ENCODE results near the gene TMEM19.
A peak's percentile ranks its signal among the peaks of the same experiment; 100 is the strongest.

TMEM19 gene

DNA sequence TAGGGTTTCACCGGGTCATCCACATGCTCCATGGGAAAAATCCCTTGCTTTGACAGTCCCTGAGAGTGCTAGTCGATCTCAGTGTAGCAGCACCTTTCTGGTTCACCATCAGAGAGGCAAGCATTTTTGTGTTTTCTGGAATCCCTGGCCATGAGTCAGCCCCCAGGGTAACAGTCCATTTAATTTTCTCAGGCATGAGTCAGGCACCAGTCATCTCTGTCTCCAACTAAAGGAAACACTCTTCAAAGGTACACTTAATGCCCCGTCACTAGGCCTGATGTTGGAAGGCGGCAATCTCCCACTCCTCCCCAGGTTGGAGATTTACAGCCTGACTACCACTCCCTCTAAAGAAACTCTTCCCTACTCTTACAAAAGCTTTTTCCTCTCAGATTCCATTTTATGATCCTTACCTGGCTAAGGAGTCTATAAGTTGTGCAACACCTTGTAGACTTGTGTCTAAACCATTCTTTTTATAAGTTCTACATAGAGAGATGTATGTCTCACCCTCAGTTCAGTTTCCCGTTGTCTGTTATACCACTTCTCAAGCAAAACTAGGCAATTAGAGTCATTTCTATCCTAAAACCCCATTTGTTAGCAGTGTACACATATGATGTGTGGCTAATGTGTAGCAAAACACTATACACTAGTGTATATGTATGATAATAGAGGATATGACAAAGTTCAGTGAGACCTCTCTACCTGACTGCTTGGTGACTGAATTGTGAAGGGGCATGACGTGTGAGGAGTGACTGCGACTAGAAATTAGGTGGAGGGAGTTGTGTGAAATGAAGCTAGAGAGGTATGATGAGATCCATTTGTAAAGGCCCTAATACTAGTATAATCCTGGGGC, 24.6 kb downstream of the TMEM19 start:
- TF ChIP-seq, protein P1, sequence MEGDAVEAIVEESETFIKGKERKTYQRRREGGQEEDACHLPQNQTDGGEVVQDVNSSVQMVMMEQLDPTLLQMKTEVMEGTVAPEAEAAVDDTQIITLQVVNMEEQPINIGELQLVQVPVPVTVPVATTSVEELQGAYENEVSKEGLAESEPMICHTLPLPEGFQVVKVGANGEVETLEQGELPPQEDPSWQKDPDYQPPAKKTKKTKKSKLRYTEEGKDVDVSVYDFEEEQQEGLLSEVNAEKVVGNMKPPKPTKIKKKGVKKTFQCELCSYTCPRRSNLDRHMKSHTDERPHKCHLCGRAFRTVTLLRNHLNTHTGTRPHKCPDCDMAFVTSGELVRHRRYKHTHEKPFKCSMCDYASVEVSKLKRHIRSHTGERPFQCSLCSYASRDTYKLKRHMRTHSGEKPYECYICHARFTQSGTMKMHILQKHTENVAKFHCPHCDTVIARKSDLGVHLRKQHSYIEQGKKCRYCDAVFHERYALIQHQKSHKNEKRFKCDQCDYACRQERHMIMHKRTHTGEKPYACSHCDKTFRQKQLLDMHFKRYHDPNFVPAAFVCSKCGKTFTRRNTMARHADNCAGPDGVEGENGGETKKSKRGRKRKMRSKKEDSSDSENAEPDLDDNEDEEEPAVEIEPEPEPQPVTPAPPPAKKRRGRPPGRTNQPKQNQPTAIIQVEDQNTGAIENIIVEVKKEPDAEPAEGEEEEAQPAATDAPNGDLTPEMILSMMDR (IDR thresholded peaks at IDR 0.05; ENCODE audit: insufficient read depth, low read length, missing control alignments), result no peak
- DNase-seq (ENCODE audit: low read depth, low spot score), result peak; percentile 37
- ChIA-PET POLR2A (no interaction called here), CTCF (interaction anchor here (1.0 kb wide), 1 partner anchor 37 kb away, joined by 3 read pairs; no protein-coding TSS in a partner anchor)
- H3K4me3 ChIP-seq (ENCODE audit: low read depth, low read length), result no peak overlapping the region

DNA sequence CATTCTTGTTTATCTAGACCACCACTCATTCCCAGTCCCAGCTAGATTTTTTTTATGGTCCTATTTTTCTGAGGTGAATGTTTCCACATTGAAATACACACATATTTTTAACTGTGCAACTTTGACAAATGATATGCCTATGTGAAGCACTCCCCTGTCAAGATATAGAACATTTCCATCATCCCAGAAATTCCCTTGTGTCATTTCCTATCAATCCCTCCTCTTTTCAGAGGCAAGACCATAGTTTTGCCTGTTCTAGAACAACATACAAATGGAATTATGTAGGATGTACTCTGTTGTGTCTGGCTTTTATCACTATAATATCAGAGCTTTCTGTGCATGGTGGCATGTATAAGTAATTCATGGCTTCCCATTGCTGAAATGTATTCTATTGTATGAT, 32.7 kb downstream of the TMEM19 start:
- no peak overlapping the region for H3K4me3 ChIP-seq (ENCODE audit: low read depth, low read length)
- POLR2A ChIA-PET, result no interaction called here
- TF ChIP-seq, protein P1 (IDR thresholded peaks at IDR 0.05; ENCODE audit: insufficient read depth, low read length, missing control alignments), result no peak
- DNase-seq (ENCODE audit: low read depth, low spot score), result no peak
- CTCF ChIA-PET, result interaction anchor here (1.0 to 1.6 kb wide), 2 partner anchors 28 to 36 kb away, joined by 3 read pairs; partner anchors contain the start of gene RAB21

DNA sequence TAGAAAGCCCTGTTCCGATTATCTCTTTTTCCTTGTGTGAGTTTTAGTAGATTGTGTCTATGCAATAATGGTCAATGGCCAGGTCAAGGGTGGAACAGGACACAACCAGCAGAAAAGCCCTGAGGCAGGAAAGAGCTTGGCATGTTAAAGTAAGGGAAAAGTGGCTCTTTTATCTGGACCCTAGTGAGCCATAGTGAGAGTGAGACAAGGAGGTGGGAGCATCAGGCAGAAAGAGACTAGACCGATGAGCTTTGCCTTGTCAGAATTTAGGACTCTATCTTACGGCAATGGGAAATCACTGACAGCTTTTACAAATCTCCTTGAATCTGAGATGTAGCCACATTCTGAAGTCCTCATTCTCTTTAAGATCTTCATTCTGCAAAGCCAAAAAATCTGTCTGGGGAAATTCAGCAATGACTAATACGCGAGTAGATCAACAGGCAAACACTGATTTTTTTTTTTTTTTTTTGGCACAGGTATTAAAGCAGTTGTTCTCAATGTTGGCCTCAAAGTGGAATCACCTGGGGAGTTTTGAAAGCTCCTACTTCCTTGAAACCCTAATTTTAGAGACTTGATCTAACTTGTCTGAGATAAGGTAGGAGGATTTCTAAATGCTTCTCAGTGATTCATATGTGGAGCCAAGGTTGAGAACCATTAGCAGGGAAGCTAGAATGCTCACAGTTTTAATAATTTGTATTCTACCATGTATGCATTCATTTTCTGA, 33.9 kb downstream of the TMEM19 start:
- DNase-seq (ENCODE audit: low read depth, low spot score), result no peak
- ChIA-PET POLR2A (no interaction called here), CTCF (no interaction called here)
- no peak overlapping the region for H3K4me3 ChIP-seq (ENCODE audit: low read depth, low read length)
- TF ChIP-seq, protein P1 (IDR thresholded peaks at IDR 0.05; ENCODE audit: insufficient read depth, low read length, missing control alignments), result no peak

DNA sequence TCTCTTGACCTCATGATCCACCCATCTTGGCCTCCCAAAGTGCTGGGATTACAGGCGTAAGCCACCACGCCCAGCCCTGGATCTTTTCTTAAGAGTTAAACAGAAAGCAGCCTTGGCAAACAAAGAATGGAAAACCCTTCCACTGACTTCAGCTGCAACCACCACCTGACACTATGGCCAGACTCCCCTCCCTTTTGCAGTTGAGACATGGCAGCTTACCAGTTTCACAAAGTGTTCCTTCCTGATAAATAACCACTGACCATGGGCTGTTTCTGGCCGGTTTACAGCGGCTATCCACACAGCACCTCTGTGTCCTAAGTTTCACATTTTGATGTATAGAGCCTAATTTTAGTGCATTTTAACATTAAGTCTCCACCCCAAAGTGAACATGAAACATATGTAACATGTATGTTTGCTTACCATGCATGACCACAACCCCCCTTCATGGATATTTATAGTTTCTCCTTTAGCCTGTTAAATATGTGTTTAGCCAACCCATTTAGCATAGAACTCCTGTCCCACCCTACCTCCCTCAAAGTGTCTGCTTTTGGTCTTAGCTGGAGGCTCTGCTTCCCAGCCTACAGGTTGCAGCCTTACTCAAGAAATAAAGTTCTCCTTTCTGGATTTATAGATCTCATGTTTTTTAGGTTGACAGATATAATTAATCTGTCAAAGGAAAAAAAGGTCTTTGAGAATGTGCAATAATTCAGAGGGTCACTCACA, 36.1 kb downstream of the TMEM19 start:
- DNase-seq (ENCODE audit: low read depth, low spot score), result no peak
- TF ChIP-seq, protein P1 (IDR thresholded peaks at IDR 0.05; ENCODE audit: insufficient read depth, low read length, missing control alignments), result no peak
- ChIA-PET POLR2A (interaction anchor here (0.7 kb wide), 1 partner anchor 341 kb away, joined by 4 read pairs; no protein-coding TSS in a partner anchor), CTCF (interaction anchor here (0.6 to 1.6 kb wide), 2 partner anchors 26 to 47 kb away, joined by 3 to 4 read pairs; no protein-coding TSS in a partner anchor)
- no peak overlapping the region for H3K4me3 ChIP-seq (ENCODE audit: low read depth, low read length)

DNA sequence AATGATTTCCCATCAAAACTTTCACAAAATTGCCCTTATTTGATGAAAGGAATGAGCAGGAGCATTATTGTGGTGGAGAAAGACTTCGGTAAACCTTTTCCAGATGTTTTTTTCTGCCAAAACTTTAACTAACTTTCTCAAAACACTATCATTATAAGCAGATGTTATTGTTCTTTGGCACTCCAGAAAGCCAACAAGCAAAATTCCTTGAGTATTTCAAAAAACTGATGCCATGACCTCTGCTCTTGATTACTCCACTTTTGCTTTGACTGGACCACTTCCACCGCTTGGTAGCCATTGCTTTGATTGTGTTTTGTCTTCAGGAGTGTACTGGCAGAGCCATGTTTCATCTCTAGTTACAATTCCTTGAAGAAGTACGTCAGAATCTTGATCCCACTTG, 39.1 kb downstream of the TMEM19 start:
- TF ChIP-seq, protein P1 (IDR thresholded peaks at IDR 0.05; ENCODE audit: insufficient read depth, low read length, missing control alignments), result no peak
- H3K4me3 ChIP-seq (ENCODE audit: low read depth, low read length), result no peak overlapping the region
- ChIA-PET CTCF (interaction anchor here (1.6 kb wide), 1 partner anchor 16 kb away, joined by 3 read pairs; no protein-coding TSS in a partner anchor), POLR2A (no interaction called here)
- no peak for DNase-seq (ENCODE audit: low read depth, low spot score)

All from AG04449 (cell line).